NB4 (cell line): Measurements from ENCODE around the gene NAT14.
"Not testable (repeated sequence)": the region's sequence is repeated elsewhere in the genome, so short reads cannot be mapped to it uniquely, and the experiment has no call there.

Experiments
- DNase-seq: peaks from one replicate; pipeline ENCODE4 v3.0.0; 2010; ENCODE audit warnings: low read depth
- H3K4me3 ChIP-seq: one replicate; pipeline ENCODE4 v1.5.1; 2011; ENCODE audit warnings: mild to moderate bottlenecking, low read depth, low read length, moderate library complexity
- CTCF ChIP-seq: IDR thresholded peaks from one replicate; pipeline ENCODE4 v1.5.1; 2012; ENCODE audit warnings: low read depth, low read length
- MAX ChIP-seq: IDR thresholded peaks from 2 replicates; pipeline ENCODE4 v1.6.1; 2011; ENCODE audit warnings: low read depth, low read length
- MYC ChIP-seq: IDR thresholded peaks from 2 replicates; pipeline ENCODE4 v1.6.1; 2011; ENCODE audit warnings: low read depth, low read length
- POLR2A ChIP-seq: IDR thresholded peaks from 2 replicates; pipeline ENCODE4 v1.6.1; 2011; ENCODE audit warnings: mild to moderate bottlenecking; ENCODE audit not compliant: insufficient read length; ENCODE audit errors: extremely low read depth

The NAT14 gene

GRCh38 chr19:55527197-55528029, 42.4 kb downstream of the NAT14 start:
- DNase-seq: no peak
- no peak for TF ChIP-seq POLR2A
- TF ChIP-seq MAX: no peak
- no peak for TF ChIP-seq CTCF
- H3K4me3 ChIP-seq: no peak overlapping the region

- no peak overlapping the region for H3K4me3 ChIP-seq
- TF ChIP-seq POLR2A (no peak), MYC (no peak), CTCF (no peak), MAX (no peak)
- no peak for DNase-seq
Measured at GRCh38 chr19:55528030-55528803, 43.2 kb downstream of the NAT14 start.

GRCh38 chr19:55529636-55530234, 44.7 kb downstream of the NAT14 start:
- no peak for TF ChIP-seq POLR2A
- TF ChIP-seq MYC: no peak
- TF ChIP-seq MAX: no peak
- TF ChIP-seq CTCF: no peak
- DNase-seq: no peak
- H3K4me3 ChIP-seq: no peak overlapping the region

- DNase-seq: no peak
- TF ChIP-seq MYC (no peak), CTCF (no peak), POLR2A (no peak), MAX (no peak)
- no peak overlapping the region for H3K4me3 ChIP-seq
Measured at GRCh38 chr19:55530996-55531395, 46.0 kb downstream of the NAT14 start.

GRCh38 chr19:55534280-55534679, 49.3 kb downstream of the NAT14 start:
- DNase-seq, H3K4me3 ChIP-seq: not testable (repeated sequence)
